Measurements from ENCODE around the gene P2RX1. TPM values are rescaled to one million over a fixed set of nuclear protein-coding genes. Genes with fewer than 3 reads are reported as not detected.

P2RX1 gene
- total and polyA plus RNA-seq, 4 donors = 0.44 to 5.2 (median 0.64) TPM

- TF ChIP-seq FOXA1 (IDR thresholded peaks at IDR 0.05) = no peak
- no peak for TF ChIP-seq JUND (IDR thresholded peaks at IDR 0.05)
- TF ChIP-seq HNF4A (conservative IDR thresholded peaks at IDR 0.05) = no peak
- TF ChIP-seq NR2F2 (IDR thresholded peaks at IDR 0.05) = no peak
- no peak for TF ChIP-seq EGR1 (IDR thresholded peaks at IDR 0.05; ENCODE audit: low read depth in 2 of 2)
- no peak for TF ChIP-seq SP1 (IDR thresholded peaks at IDR 0.05)
- no peak for TF ChIP-seq TAF1 (conservative IDR thresholded peaks at IDR 0.05)
- TF ChIP-seq YY1 (IDR thresholded peaks at IDR 0.05) = no peak
- TF ChIP-seq REST (IDR thresholded peaks at IDR 0.05) = no peak
- no peak for TF ChIP-seq GABPA (IDR thresholded peaks at IDR 0.05 in 1 of 2, conservative IDR thresholded peaks at IDR 0.05 in 1 of 2)
- no peak for TF ChIP-seq RXRA (IDR thresholded peaks at IDR 0.05)
- TF ChIP-seq ATF3 (IDR thresholded peaks at IDR 0.05) = no peak
- TF ChIP-seq HNF4G (IDR thresholded peaks at IDR 0.05) = no peak
- TF ChIP-seq CTCF (IDR thresholded peaks at IDR 0.05; ENCODE audit: low read depth, low read length, missing input control) = no peak
- TF ChIP-seq RAD21 (IDR thresholded peaks at IDR 0.05) = no peak
- no peak for TF ChIP-seq MAX (IDR thresholded peaks at IDR 0.05)
- TF ChIP-seq FOXA2 (IDR thresholded peaks at IDR 0.05) = no peak
- no peak for TF ChIP-seq ZBTB33 (IDR thresholded peaks at IDR 0.05)
- no peaks in the 10 kb centered on the region for H3K36me3 ChIP-seq (ENCODE audit: control insufficient read depth in 4 of 4, insufficient read depth in 3 of 4, low read depth in 1 of 4, low read length in 3 of 4)
- no peak overlapping the region for H3K4me3 ChIP-seq (ENCODE audit: low read depth in 1 of 3, low read length in 3 of 3)
- no peak overlapping the region for H3K9ac ChIP-seq (ENCODE audit: low read depth in 1 of 2, low read length in 2 of 2)
- H3K9me3 ChIP-seq (ENCODE audit: control insufficient read depth in 4 of 4, low read length in 3 of 4) = no peaks in the 10 kb centered on the region
- no peak for DNase-seq (ENCODE audit: low spot score)
- H3K4me1 ChIP-seq (ENCODE audit: control insufficient read depth in 4 of 4, insufficient read depth in 4 of 4, low read length in 3 of 4) = peaks cover 0 to 3% (median 0%) of the 10 kb centered on the region in 4 donors
- H3K27ac ChIP-seq (ENCODE audit: low read depth in 1 of 2, low read length in 2 of 2) = no peak overlapping the region
- WGBS = 97% methylated on average over 43 of the region's 43 CpGs
- no peaks in the 10 kb centered on the region for H3K27me3 ChIP-seq (ENCODE audit: control insufficient read depth in 4 of 4, insufficient read depth in 4 of 4, low read length in 3 of 4)
Measured at GRCh38 chr17:3947318-3947810, 31.1 kb upstream of the P2RX1 start.
